Measurements from ENCODE around the gene RBM20.

DNA sequence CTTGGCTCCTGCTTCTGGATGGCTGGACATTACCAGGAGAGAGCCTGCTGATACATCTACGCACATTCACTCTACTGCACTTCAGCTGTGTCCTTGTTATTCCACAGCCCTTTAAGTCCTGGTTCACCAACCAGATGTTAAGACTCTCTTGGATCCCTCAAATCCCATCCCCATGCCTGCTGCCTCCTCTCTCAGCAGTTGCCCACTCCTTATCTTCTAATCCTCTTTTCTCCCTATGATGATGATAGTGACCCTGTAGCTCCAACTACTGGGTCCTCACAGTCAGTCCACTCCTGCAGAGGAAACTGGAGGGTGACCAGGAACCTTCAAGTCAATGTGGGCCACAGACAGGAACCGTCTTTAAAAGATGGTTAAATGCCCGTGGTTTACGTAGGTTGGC lies 131.3 kb downstream of the RBM20 start:
- TF ChIP-seq, protein P1, sequence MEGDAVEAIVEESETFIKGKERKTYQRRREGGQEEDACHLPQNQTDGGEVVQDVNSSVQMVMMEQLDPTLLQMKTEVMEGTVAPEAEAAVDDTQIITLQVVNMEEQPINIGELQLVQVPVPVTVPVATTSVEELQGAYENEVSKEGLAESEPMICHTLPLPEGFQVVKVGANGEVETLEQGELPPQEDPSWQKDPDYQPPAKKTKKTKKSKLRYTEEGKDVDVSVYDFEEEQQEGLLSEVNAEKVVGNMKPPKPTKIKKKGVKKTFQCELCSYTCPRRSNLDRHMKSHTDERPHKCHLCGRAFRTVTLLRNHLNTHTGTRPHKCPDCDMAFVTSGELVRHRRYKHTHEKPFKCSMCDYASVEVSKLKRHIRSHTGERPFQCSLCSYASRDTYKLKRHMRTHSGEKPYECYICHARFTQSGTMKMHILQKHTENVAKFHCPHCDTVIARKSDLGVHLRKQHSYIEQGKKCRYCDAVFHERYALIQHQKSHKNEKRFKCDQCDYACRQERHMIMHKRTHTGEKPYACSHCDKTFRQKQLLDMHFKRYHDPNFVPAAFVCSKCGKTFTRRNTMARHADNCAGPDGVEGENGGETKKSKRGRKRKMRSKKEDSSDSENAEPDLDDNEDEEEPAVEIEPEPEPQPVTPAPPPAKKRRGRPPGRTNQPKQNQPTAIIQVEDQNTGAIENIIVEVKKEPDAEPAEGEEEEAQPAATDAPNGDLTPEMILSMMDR (conservative IDR thresholded peaks at IDR 0.05; ENCODE audit: low read depth in 2 of 2), result no peak
- TF ChIP-seq, protein P2, sequence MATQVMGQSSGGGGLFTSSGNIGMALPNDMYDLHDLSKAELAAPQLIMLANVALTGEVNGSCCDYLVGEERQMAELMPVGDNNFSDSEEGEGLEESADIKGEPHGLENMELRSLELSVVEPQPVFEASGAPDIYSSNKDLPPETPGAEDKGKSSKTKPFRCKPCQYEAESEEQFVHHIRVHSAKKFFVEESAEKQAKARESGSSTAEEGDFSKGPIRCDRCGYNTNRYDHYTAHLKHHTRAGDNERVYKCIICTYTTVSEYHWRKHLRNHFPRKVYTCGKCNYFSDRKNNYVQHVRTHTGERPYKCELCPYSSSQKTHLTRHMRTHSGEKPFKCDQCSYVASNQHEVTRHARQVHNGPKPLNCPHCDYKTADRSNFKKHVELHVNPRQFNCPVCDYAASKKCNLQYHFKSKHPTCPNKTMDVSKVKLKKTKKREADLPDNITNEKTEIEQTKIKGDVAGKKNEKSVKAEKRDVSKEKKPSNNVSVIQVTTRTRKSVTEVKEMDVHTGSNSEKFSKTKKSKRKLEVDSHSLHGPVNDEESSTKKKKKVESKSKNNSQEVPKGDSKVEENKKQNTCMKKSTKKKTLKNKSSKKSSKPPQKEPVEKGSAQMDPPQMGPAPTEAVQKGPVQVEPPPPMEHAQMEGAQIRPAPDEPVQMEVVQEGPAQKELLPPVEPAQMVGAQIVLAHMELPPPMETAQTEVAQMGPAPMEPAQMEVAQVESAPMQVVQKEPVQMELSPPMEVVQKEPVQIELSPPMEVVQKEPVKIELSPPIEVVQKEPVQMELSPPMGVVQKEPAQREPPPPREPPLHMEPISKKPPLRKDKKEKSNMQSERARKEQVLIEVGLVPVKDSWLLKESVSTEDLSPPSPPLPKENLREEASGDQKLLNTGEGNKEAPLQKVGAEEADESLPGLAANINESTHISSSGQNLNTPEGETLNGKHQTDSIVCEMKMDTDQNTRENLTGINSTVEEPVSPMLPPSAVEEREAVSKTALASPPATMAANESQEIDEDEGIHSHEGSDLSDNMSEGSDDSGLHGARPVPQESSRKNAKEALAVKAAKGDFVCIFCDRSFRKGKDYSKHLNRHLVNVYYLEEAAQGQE (IDR thresholded peaks at IDR 0.05; ENCODE audit: unreplicated experiment), result no peak
- no peak for TF ChIP-seq POLR2AphosphoS5 (IDR thresholded peaks at IDR 0.05; ENCODE audit: low read depth)
- no peak for TF ChIP-seq EZH2phosphoT487 (IDR thresholded peaks at IDR 0.05; ENCODE audit: unreplicated experiment)
- TF ChIP-seq EZH2 (IDR thresholded peaks at IDR 0.05; ENCODE audit: low read depth, unreplicated experiment), result no peak
- TF ChIP-seq CREB1 (CRISPR knock-in tag; IDR thresholded peaks at IDR 0.05; ENCODE audit: low read depth), result no peak
- TF ChIP-seq ETS1 (IDR thresholded peaks at IDR 0.05), result no peak

Data from GM23338 (cell line).